ENCODE measurements around the gene AMOT. TPM values are rescaled to one million over a fixed set of nuclear protein-coding genes. Genes with fewer than 3 reads are reported as not detected.

Gene AMOT
- total RNA-seq, 1 donor = 5.1 TPM

GRCh38 chrX:112751076-112751475 lies 89.6 kb downstream of the AMOT start:
- H3K27me3 ChIP-seq (ENCODE audit: insufficient read depth, low read length) = peaks cover 2% of the 10 kb centered on the region
- no peak overlapping the region for H3K4me3 ChIP-seq (ENCODE audit: insufficient read depth, low read length)
- H3K27ac ChIP-seq (ENCODE audit: low read depth, low read length) = no peak overlapping the region
- H3K4me2 ChIP-seq (ENCODE audit: insufficient read depth, low read length) = no peak overlapping the region
- H4K20me1 ChIP-seq (ENCODE audit: insufficient read depth, low read length) = no peaks in the 10 kb centered on the region
- no peaks in the 10 kb centered on the region for H3K79me2 ChIP-seq (ENCODE audit: insufficient read depth, low read length)
- no peaks in the 10 kb centered on the region for H3K4me1 ChIP-seq (ENCODE audit: insufficient read depth, low read length)
- no peak overlapping the region for H2AFZ ChIP-seq (ENCODE audit: low read length)
- no peak for DNase-seq (ENCODE audit: insufficient read length, low spot score, missing footprints)
- H3K9me3 ChIP-seq (ENCODE audit: low read depth, low read length) = no peaks in the 10 kb centered on the region
- TF ChIP-seq CTCF (IDR thresholded peaks at IDR 0.05; ENCODE audit: extremely low read depth, low read depth, low read length) = no peak
- no peaks in the 10 kb centered on the region for H3K36me3 ChIP-seq (ENCODE audit: insufficient read depth, low read length)

- Histone ChIP-seq H3K79me2 (ENCODE audit: insufficient read depth, low read length) (no peaks in the 10 kb centered on the region), H3K27ac (ENCODE audit: low read depth, low read length) (no peak overlapping the region), H3K9me3 (ENCODE audit: low read depth, low read length) (no peaks in the 10 kb centered on the region), H2AFZ (ENCODE audit: low read length) (no peak overlapping the region), H3K36me3 (ENCODE audit: insufficient read depth, low read length) (no peaks in the 10 kb centered on the region), H3K4me2 (ENCODE audit: insufficient read depth, low read length) (no peak overlapping the region), H3K4me3 (ENCODE audit: insufficient read depth, low read length) (no peak overlapping the region), H3K4me1 (ENCODE audit: insufficient read depth, low read length) (no peaks in the 10 kb centered on the region), H4K20me1 (ENCODE audit: insufficient read depth, low read length) (no peaks in the 10 kb centered on the region), H3K27me3 (ENCODE audit: insufficient read depth, low read length) (peaks cover 17% of the 10 kb centered on the region)
- peak; percentile 14 for DNase-seq (ENCODE audit: insufficient read length, low spot score, missing footprints)
- no peak for TF ChIP-seq CTCF (IDR thresholded peaks at IDR 0.05; ENCODE audit: extremely low read depth, low read depth, low read length)
Observed at GRCh38 chrX:112746812-112747595, 93.6 kb downstream of the AMOT start.

GRCh38 chrX:112738347-112739033 lies 102.1 kb downstream of the AMOT start:
- no peak for TF ChIP-seq CTCF (IDR thresholded peaks at IDR 0.05; ENCODE audit: extremely low read depth, low read depth, low read length)
- Histone ChIP-seq H3K9me3 (ENCODE audit: low read depth, low read length) (no peaks in the 10 kb centered on the region), H3K27ac (ENCODE audit: low read depth, low read length) (no peak overlapping the region), H3K79me2 (ENCODE audit: insufficient read depth, low read length) (no peaks in the 10 kb centered on the region), H4K20me1 (ENCODE audit: insufficient read depth, low read length) (no peaks in the 10 kb centered on the region), H2AFZ (ENCODE audit: low read length) (no peak overlapping the region), H3K4me1 (ENCODE audit: insufficient read depth, low read length) (no peaks in the 10 kb centered on the region), H3K27me3 (ENCODE audit: insufficient read depth, low read length) (peaks cover 28% of the 10 kb centered on the region), H3K36me3 (ENCODE audit: insufficient read depth, low read length) (no peaks in the 10 kb centered on the region), H3K4me3 (ENCODE audit: insufficient read depth, low read length) (no peak overlapping the region), H3K4me2 (ENCODE audit: insufficient read depth, low read length) (no peak overlapping the region)
- DNase-seq (ENCODE audit: insufficient read length, low spot score, missing footprints) = no peak

GRCh38 chrX:112736310-112736709 lies 104.3 kb downstream of the AMOT start:
- H3K36me3 ChIP-seq (ENCODE audit: insufficient read depth, low read length) = no peaks in the 10 kb centered on the region
- no peaks in the 10 kb centered on the region for H3K9me3 ChIP-seq (ENCODE audit: low read depth, low read length)
- no peak overlapping the region for H3K4me2 ChIP-seq (ENCODE audit: insufficient read depth, low read length)
- peaks cover 18% of the 10 kb centered on the region for H3K27me3 ChIP-seq (ENCODE audit: insufficient read depth, low read length)
- no peak overlapping the region for H3K27ac ChIP-seq (ENCODE audit: low read depth, low read length)
- no peaks in the 10 kb centered on the region for H3K4me1 ChIP-seq (ENCODE audit: insufficient read depth, low read length)
- no peaks in the 10 kb centered on the region for H4K20me1 ChIP-seq (ENCODE audit: insufficient read depth, low read length)
- no peak overlapping the region for H2AFZ ChIP-seq (ENCODE audit: low read length)
- TF ChIP-seq CTCF (IDR thresholded peaks at IDR 0.05; ENCODE audit: extremely low read depth, low read depth, low read length) = no peak
- H3K4me3 ChIP-seq (ENCODE audit: insufficient read depth, low read length) = no peak overlapping the region
- no peaks in the 10 kb centered on the region for H3K79me2 ChIP-seq (ENCODE audit: insufficient read depth, low read length)
- DNase-seq (ENCODE audit: insufficient read length, low spot score, missing footprints) = no peak

Measured in osteoblast (primary cell).